Stomach smooth muscle (tissue), 2 donors: ENCODE data around the gene RNF115.
"Not testable (repeated sequence)": the region's sequence is repeated elsewhere in the genome, so short reads cannot be mapped to it uniquely, and the experiment has no call there.

Source experiments
- H3K27ac ChIP-seq: one replicate; pipeline ENCODE4 v1.7.0; 2013; ENCODE audit warnings: mild to moderate bottlenecking, low read length, inconsistent platforms
- H3K27me3 ChIP-seq, 2 donors: one replicate each; pipeline ENCODE4 v1.7.0; 2013; ENCODE audit warnings: low read length in 2 of 2; ENCODE audit not compliant: insufficient read depth in 2 of 2, control insufficient read depth in 1 of 2
- H3K36me3 ChIP-seq, 2 donors: one replicate each; pipeline ENCODE4 v1.7.0; 2013; ENCODE audit warnings: low read length in 2 of 2; ENCODE audit not compliant: control insufficient read depth in 2 of 2, insufficient read depth in 2 of 2
- H3K4me1 ChIP-seq: one replicate; pipeline ENCODE4 v1.7.0; 2013; ENCODE audit warnings: low read length; ENCODE audit not compliant: control insufficient read depth, insufficient read depth
- H3K4me3 ChIP-seq, 2 donors: one replicate each; pipeline ENCODE4 v1.7.0; 2013; ENCODE audit warnings: low read length in 2 of 2
- H3K9ac ChIP-seq, 2 donors: one replicate each; pipeline ENCODE4 v1.7.0; 2013; ENCODE audit warnings: low read length in 2 of 2, mild to moderate bottlenecking in 1 of 2
- H3K9me3 ChIP-seq, 2 donors: one replicate each; pipeline ENCODE4 v1.7.0; 2013; ENCODE audit warnings: low read length in 2 of 2; ENCODE audit not compliant: control insufficient read depth in 2 of 2
- donor health status: healthy.
- donor health status: Pancreatic carcinoma.

RNF115 gene

DNA sequence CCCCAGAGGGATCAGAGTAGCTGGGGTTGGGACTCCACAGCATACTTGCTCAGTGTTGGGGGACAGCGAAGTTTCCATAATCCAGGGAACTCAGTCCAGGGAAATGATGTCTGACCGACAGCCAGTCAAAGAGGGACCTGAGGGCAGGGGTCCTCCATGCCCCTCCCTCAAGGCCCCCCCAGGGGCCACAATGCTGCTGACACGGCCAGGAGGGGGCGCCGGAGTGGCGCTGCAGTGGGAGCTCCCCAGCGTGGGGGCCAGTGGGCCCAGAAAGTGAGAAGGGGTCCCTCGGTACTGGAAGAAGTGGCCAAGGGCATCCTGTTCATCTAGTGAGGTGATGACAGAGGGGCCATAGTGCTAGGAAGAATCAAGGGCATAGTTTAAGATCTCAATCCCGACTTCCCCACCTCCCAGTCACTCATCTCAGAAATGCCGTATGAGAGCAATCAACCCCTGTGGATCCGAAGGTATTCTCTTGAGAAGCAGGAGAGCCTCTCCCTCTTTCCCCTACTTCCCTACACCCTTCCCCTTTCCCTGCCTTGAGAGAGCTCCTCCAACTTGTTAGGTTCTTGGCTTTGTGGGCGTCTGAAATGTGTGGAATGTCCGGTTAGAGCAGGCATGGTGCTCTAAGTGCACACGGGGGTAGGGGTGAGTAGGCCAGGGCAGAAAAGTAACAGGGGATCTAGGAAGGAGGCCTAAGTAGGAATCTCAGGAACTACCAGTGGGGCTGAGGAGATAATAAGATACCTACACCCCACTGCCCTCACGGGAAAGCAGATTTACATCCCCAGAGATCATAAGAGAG, 25.7 kb upstream of the RNF115 start:
- H3K27ac ChIP-seq, result peak overlapping the region; percentile 31
- H3K9me3 ChIP-seq, result no peaks in the 10 kb centered on the region
- H3K27me3 ChIP-seq, result no peaks in the 10 kb centered on the region
- peak overlapping the region in 1 of 2 donors; percentile 21 for H3K9ac ChIP-seq
- H3K4me1 ChIP-seq, result peaks cover 12% of the 10 kb centered on the region
- H3K4me3 ChIP-seq, result no peak overlapping the region
- H3K36me3 ChIP-seq, result peaks cover 39 to 48% of the 10 kb centered on the region in 2 donors

GRCh38 chr1:145847827-145848226, 23.9 kb upstream of the RNF115 start:
- H3K27ac ChIP-seq, result no peak overlapping the region
- H3K27me3 ChIP-seq, result no peaks in the 10 kb centered on the region
- H3K4me1 ChIP-seq, result peaks cover 12% of the 10 kb centered on the region
- H3K4me3 ChIP-seq, result no peak overlapping the region
- no peaks in the 10 kb centered on the region for H3K9me3 ChIP-seq
- no peak overlapping the region for H3K9ac ChIP-seq
- H3K36me3 ChIP-seq, result peaks cover 28 to 38% of the 10 kb centered on the region in 2 donors

DNA sequence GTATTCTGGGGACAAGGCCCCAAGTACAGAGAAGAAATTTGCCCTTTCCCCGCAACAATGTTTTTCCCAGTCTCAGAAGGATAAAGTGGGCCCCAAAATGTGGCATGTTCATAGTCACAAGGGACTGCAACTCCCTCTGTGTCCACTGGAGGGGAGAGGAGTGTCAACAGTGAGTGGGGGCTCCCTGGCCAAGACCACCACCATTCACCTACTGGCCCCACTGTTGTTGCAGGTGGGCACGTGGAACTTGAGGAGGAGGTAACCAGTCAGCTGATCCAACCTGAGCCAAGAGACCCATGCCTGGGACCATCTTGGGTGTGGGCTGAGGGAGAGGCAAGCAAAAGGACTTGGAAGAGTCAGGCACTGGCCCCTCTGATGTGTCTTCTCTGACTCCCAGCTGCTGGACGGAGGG, 22.3 kb upstream of the RNF115 start:
- H3K4me1 ChIP-seq, result peaks cover 12% of the 10 kb centered on the region
- H3K27ac ChIP-seq, result peak overlapping the region; percentile 60
- H3K9me3 ChIP-seq, result no peaks in the 10 kb centered on the region
- H3K27me3 ChIP-seq, result no peaks in the 10 kb centered on the region
- peak overlapping the region; percentile 70 to 80 for H3K9ac ChIP-seq
- peak overlapping the region; percentile 81 to 82 for H3K4me3 ChIP-seq
- H3K36me3 ChIP-seq, result peaks cover 27 to 42% of the 10 kb centered on the region in 2 donors

DNA sequence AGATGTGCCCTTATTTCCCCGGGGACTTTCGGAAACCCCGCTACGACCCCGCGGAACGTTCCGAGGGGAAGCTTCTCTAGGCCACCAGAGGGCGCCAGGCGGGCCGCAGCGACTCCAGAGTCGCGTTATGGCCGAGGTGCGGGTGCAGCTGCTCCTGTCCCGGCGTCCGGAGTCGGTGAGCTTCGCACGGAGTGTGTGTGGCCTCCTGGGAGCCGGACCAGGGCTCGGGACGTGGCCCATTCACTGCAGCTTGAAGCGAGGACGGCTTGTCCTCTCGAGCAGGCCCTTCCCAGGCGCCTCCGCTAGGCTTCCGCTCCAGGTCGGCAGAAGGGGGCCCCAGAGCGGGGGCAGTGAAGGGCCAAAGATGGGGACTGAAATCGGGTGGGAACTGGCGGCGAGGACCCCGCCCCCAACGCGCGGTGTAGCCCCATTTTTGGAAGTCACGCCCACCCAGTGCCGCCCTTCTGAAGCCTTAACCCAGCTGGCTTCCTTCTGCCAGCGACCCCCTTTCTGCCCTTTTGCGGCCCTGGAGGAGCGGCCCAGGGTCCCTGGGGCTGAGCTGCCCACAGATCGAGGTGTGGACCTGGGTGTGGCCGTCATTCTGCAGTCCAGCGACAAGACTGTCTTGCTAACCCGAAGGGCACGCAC, 21.7 kb upstream of the RNF115 start, which contains the start of gene NUDT17:
Gene NUDT17 (plus strand): TSS at position 117 of the 648 bp plus-strand sequence. CDS start 11 bp downstream, at position 128.
- peak within 1 kb of the TSS; percentile 81 to 82 for H3K4me3 ChIP-seq
- H3K9me3 ChIP-seq, result no peaks in the 10 kb centered on the region
- peaks cover 12% of the 10 kb centered on the region for H3K4me1 ChIP-seq
- no peaks in the 10 kb centered on the region for H3K27me3 ChIP-seq
- peak within 1 kb of the TSS; percentile 60 for H3K27ac ChIP-seq
- peak within 1 kb of the TSS; percentile 70 to 80 for H3K9ac ChIP-seq
- peaks cover 27 to 43% of the 10 kb centered on the region in 2 donors for H3K36me3 ChIP-seq

GRCh38 chr1:145845144-145845513, 21.2 kb upstream of the RNF115 start:
- Histone ChIP-seq H3K4me1 (peaks cover 10% of the 10 kb centered on the region), H3K9ac (peak overlapping the region; percentile 70 to 80), H3K27me3 (no peaks in the 10 kb centered on the region), H3K4me3 (peak overlapping the region; percentile 81 to 82), H3K27ac (peak overlapping the region; percentile 60), H3K36me3 (peaks cover 23 to 39% of the 10 kb centered on the region in 2 donors), H3K9me3 (no peaks in the 10 kb centered on the region)

- H3K4me3 ChIP-seq, result no peak overlapping the region
- H3K9me3 ChIP-seq, result no peaks in the 10 kb centered on the region
- no peaks in the 10 kb centered on the region for H3K27me3 ChIP-seq
- H3K9ac ChIP-seq, result no peak overlapping the region
- peaks cover 10% of the 10 kb centered on the region for H3K4me1 ChIP-seq
- peaks cover 30 to 32% of the 10 kb centered on the region in 2 donors for H3K36me3 ChIP-seq
- no peak overlapping the region for H3K27ac ChIP-seq
Measured at GRCh38 chr1:145843031-145843430, 19.1 kb upstream of the RNF115 start.

GRCh38 chr1:145837656-145838055, 13.8 kb upstream of the RNF115 start:
- no peaks in the 10 kb centered on the region for H3K27me3 ChIP-seq
- no peak overlapping the region for H3K27ac ChIP-seq
- H3K4me1 ChIP-seq, result no peaks in the 10 kb centered on the region
- peaks cover 54 to 68% of the 10 kb centered on the region in 2 donors for H3K36me3 ChIP-seq
- H3K9ac ChIP-seq, result no peak overlapping the region
- H3K9me3 ChIP-seq, result no peaks in the 10 kb centered on the region
- H3K4me3 ChIP-seq, result no peak overlapping the region

- H3K36me3 ChIP-seq, result peaks cover 55 to 57% of the 10 kb centered on the region in 2 donors
- H3K4me1 ChIP-seq, H3K27ac ChIP-seq, H3K27me3 ChIP-seq, H3K4me3 ChIP-seq, H3K9ac ChIP-seq, H3K9me3 ChIP-seq: not testable (repeated sequence)
Measured at GRCh38 chr1:145830810-145831209, 6.9 kb upstream of the RNF115 start.

DNA sequence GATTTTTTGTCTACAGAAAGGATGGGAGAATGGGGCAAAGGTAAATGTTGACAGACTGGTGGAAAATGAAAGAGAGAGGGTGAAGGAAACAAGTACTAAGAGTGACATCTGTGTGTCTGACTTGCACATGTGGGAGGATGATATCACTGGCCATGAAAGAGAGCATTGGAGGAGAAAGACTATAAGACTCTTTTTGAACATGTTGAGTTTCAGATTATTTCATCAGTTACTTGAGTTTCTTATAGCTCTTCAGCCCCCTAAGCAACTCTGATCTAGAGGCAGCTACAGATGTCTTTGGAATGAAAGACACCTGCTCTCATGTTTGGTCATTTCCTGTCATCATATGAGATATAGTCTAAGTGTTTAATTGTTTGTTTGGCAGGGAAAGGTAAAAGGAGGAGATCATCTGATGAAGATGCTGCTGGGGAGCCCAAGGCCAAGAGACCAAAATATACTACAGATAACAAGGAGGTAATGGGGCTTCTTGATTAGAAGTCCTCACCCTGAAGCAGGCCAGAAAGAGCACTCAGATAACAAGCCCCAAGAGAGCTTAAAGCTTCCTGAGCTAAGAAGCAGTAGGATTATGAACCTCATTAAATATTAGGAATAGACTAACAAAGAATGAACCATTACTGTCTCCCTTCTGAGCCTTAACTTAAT, 4.6 kb upstream of the RNF115 start:
- no peak overlapping the region for H3K27ac ChIP-seq
- no peaks in the 10 kb centered on the region for H3K27me3 ChIP-seq
- H3K4me1 ChIP-seq, result no peaks in the 10 kb centered on the region
- H3K9me3 ChIP-seq, result no peaks in the 10 kb centered on the region
- H3K9ac ChIP-seq, result no peak overlapping the region
- H3K36me3 ChIP-seq, result peaks cover 41 to 51% of the 10 kb centered on the region in 2 donors
- no peak overlapping the region for H3K4me3 ChIP-seq

- Histone ChIP-seq H3K4me1 (no peaks in the 10 kb centered on the region), H3K27ac (no peak overlapping the region), H3K27me3 (no peaks in the 10 kb centered on the region), H3K36me3 (peaks cover 35 to 46% of the 10 kb centered on the region in 2 donors), H3K9ac (no peak overlapping the region), H3K9me3 (no peaks in the 10 kb centered on the region), H3K4me3 (no peak overlapping the region)
Measured at GRCh38 chr1:145827966-145828365, 4.1 kb upstream of the RNF115 start.
